Mammary epithelial cell (primary cell): Measurements from ENCODE around the gene KRTAP20-2.

Experiments used
- CTCF ChIP-seq, 2 donors: IDR thresholded peaks in 1 of 2; conservative IDR thresholded peaks in 1 of 2; 2 replicates each; pipeline ENCODE4 v1.5.1; 2011 to 2012; ENCODE audit warnings: inconsistent platforms in 2 of 2, low read length in 2 of 2, mild to moderate bottlenecking in 2 of 2, control low read depth in 1 of 2, low read depth in 1 of 2; ENCODE audit not compliant: insufficient read depth in 1 of 2; ENCODE audit errors: extremely low read depth in 1 of 2
- EZH2 ChIP-seq: IDR thresholded peaks from 2 replicates; pipeline ENCODE4 v1.6.1; 2012; ENCODE audit warnings: low read length, inconsistent platforms, borderline replicate concordance

GRCh38 chr21:30615199-30615598 is 19.8 kb upstream of the KRTAP20-2 start:
- TF ChIP-seq CTCF (conservative IDR thresholded peaks at IDR 0.05 in 1 of 2, IDR thresholded peaks at IDR 0.05 in 1 of 2; ENCODE audit: extremely low read depth in 1 of 2, insufficient read depth in 1 of 2, low read depth in 1 of 2, low read length in 2 of 2) (no peak), EZH2 (no peak)
